ENCODE measurements around the gene IRAK4.

DNA sequence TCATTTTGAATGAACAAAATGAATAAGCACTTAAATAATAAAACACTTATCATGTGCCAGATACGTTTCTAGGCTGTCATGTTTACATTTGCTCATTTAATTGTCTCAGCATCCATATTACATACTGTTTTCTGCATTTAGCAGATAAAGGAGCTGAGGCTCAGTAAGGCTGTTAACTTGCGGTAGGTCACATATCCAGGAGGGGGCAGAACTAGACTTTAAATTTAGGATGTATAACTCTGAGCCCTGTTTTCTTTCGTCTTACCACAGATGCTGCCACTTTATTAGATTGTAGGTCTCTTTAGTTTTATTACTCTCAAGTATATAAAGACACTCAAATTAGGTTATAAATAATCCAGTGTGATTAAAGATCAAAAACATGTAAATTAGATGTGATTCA lies 17.7 kb downstream of the IRAK4 start:
- TF ChIP-seq, protein P1, sequence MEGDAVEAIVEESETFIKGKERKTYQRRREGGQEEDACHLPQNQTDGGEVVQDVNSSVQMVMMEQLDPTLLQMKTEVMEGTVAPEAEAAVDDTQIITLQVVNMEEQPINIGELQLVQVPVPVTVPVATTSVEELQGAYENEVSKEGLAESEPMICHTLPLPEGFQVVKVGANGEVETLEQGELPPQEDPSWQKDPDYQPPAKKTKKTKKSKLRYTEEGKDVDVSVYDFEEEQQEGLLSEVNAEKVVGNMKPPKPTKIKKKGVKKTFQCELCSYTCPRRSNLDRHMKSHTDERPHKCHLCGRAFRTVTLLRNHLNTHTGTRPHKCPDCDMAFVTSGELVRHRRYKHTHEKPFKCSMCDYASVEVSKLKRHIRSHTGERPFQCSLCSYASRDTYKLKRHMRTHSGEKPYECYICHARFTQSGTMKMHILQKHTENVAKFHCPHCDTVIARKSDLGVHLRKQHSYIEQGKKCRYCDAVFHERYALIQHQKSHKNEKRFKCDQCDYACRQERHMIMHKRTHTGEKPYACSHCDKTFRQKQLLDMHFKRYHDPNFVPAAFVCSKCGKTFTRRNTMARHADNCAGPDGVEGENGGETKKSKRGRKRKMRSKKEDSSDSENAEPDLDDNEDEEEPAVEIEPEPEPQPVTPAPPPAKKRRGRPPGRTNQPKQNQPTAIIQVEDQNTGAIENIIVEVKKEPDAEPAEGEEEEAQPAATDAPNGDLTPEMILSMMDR (IDR thresholded peaks at IDR 0.05; ENCODE audit: poor library complexity): peak; percentile 59
- no peak for TF ChIP-seq EZH2 (IDR thresholded peaks at IDR 0.05; ENCODE audit: borderline replicate concordance)

Data from hepatocyte (in vitro differentiated cells).